Epithelial cell of proximal tubule (primary cell): ENCODE measurements around the gene EIF3J. TPM values are rescaled to one million over a fixed set of nuclear protein-coding genes. Genes with fewer than 3 reads are reported as not detected.

Experiments used
- DNase-seq: peaks from one replicate; pipeline ENCODE4 v3.0.0-alpha.2; 2011; ENCODE audit warnings: low read depth
- H3K4me3 ChIP-seq: 2 replicates; pipeline ENCODE4 v1.5.1; 2011; ENCODE audit warnings: low read depth, mild to moderate bottlenecking, low read length
- total RNA-seq: library from RNA; depleted of rRNA; stranded (reverse); fragments of >200 nt; gene quantifications from 2 replicates; pipeline ENCODE4 v1.2.3, GENCODE V29; 2015
- TF ChIP-seq, protein P1 (sequence below): conservative IDR thresholded peaks from 2 replicates; pipeline ENCODE4 v1.5.1; 2012; ENCODE audit warnings: low read depth, mild to moderate bottlenecking, low read length

The EIF3J gene
- total RNA-seq, 1 donor from 2014 or later = 52.3 TPM

GRCh38 chr15:44591326-44591725 lies 54.4 kb downstream of the EIF3J start:
- TF ChIP-seq, protein P1, sequence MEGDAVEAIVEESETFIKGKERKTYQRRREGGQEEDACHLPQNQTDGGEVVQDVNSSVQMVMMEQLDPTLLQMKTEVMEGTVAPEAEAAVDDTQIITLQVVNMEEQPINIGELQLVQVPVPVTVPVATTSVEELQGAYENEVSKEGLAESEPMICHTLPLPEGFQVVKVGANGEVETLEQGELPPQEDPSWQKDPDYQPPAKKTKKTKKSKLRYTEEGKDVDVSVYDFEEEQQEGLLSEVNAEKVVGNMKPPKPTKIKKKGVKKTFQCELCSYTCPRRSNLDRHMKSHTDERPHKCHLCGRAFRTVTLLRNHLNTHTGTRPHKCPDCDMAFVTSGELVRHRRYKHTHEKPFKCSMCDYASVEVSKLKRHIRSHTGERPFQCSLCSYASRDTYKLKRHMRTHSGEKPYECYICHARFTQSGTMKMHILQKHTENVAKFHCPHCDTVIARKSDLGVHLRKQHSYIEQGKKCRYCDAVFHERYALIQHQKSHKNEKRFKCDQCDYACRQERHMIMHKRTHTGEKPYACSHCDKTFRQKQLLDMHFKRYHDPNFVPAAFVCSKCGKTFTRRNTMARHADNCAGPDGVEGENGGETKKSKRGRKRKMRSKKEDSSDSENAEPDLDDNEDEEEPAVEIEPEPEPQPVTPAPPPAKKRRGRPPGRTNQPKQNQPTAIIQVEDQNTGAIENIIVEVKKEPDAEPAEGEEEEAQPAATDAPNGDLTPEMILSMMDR = no peak
- no peak for DNase-seq
- no peak overlapping the region for H3K4me3 ChIP-seq

DNA sequence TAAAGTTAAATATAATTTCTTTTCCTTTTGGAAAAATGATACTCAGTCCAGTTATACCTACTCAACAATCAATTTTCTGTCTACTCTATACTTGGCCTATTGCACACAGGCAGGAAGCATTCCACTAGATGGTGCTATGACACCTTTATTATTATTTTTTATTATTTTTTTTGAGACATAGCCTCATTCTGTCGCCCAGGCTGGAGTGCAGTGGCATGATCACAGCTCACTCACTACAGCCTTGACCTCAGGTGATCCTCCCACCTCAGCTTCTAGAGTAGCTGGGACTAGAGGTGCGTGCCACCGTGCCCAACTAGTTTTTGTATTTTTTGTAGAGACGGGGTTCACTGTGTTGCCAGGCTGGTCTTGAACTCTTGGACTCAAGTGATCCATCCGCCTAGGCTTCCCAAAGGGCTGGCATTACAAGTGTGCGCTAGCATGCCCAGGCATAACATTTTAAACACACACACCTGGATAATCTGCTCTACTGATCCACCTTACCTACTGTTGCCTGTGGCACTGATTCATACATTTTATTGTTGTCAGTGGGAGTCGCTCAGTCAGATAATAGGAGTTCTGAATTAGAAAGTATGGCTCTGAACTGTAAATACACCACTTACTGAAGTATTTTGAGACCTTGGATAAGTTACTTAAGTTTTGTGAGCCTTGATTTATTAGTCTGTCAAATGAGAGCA lies 56.2 kb downstream of the EIF3J start:
- TF ChIP-seq, protein P1 = peak; percentile 56
- DNase-seq = no peak

GRCh38 chr15:44595246-44595645 lies 58.3 kb downstream of the EIF3J start:
- TF ChIP-seq, protein P1 = no peak
- no peak for DNase-seq
- H3K4me3 ChIP-seq = no peak overlapping the region

More for the DNA sequence above, 56.2 kb downstream of the EIF3J start:
- H3K4me3 ChIP-seq = no peak overlapping the region

DNA sequence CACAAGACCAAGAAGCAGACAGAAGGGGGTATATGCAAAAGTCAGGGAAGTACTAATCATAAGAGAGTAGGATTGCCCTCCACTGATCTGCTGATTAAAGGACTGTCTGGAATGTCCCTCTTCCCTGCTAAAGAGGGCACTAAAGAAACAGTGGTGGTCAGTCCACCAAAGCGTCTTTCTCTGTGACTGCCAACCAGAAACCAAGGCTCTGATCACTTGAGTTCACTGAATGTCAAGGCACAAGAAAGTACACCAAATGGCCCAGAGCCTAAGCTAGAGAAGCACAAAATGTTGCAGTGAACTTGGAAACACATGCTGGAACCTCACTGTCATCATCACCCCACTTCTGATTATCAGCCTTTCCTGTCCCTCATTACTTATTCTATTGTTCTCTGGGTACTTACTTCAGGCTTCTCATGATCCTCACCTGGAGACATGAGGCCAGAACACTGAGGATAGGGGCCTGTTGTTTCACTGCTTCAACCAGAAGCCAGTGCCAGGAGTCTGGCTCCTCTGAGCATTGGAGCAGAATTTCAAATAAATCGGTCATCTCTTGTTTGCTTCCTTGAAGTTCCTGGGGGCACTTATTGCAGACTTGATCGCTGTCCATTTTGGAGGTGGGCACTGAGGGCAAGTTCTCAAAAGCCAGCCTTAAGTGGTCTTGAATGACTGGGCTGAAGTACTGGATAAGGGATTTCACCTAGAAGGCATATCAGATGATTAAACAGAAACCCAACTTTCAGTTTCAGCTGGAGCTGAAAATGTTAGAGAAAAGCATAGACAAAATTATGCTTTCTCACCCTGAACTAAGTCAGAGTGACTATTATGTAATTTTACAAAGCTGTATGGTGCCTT lies 58.9 kb downstream of the EIF3J start:
- no peak overlapping the region for H3K4me3 ChIP-seq

GRCh38 chr15:44596511-44597010 lies 59.6 kb downstream of the EIF3J start:
- DNase-seq = no peak
- no peak overlapping the region for H3K4me3 ChIP-seq
- TF ChIP-seq, protein P1 = no peak

More for the DNA sequence above, 58.9 kb downstream of the EIF3J start:
- TF ChIP-seq, protein P1 = no peak
- DNase-seq = no peak

GRCh38 chr15:44598066-44598465 lies 61.1 kb downstream of the EIF3J start:
- TF ChIP-seq, protein P1 = no peak
- DNase-seq = no peak
- H3K4me3 ChIP-seq = no peak overlapping the region
